Measurements from ENCODE around the gene SRPK2. TPM values are rescaled to one million over a fixed set of nuclear protein-coding genes. Genes with fewer than 3 reads are reported as not detected.

SRPK2 gene
- total and polyA plus RNA-seq, 2 of the 8 experiments (the other 6 are each of a cell fraction or from before 2014, with no cell fraction given): 10.0 to 47.1 TPM

- no peaks in the 10 kb centered on the region for H3K27me3 ChIP-seq (replicated peaks in 1 of 4; ENCODE audit: control insufficient read depth in 3 of 4, extremely low read depth in 1 of 4, insufficient read depth in 3 of 4, low read length in 3 of 4)
- no peak overlapping the region for H3K14ac ChIP-seq (ENCODE audit: insufficient read length)
- no peak overlapping the region for H2AK5ac ChIP-seq (ENCODE audit: low read depth, low read length)
- H4K5ac ChIP-seq (ENCODE audit: insufficient read length, low read depth, low read length): no peak overlapping the region
- no peak overlapping the region for H2BK12ac ChIP-seq (ENCODE audit: low read depth, low read length)
- no peak overlapping the region for H2BK20ac ChIP-seq (ENCODE audit: low read length)
- H2AFZ ChIP-seq (ENCODE audit: low read length): no peak overlapping the region
- H2BK5ac ChIP-seq (ENCODE audit: low read depth, low read length): no peak overlapping the region
- H3K4me3 ChIP-seq (ENCODE audit: extremely low read depth in 1 of 4, insufficient read depth in 2 of 4, low read depth in 3 of 4, low read length in 4 of 4): no peak overlapping the region
- H4K20me1 ChIP-seq (replicated peaks in 1 of 2; ENCODE audit: control insufficient read depth in 1 of 2, insufficient read depth in 2 of 2, low read length in 2 of 2): peaks cover 0 to 3% of the 10 kb centered on the region in 2 experiments
- WGBS, 2 experiments (ENCODE audit: extremely low coverage in 1 of 2, insufficient coverage in 1 of 2, insufficient read length in 1 of 2, insufficient replicate concordance in 2 of 2, low coverage in 1 of 2, low lambda C conversion rate in 2 of 2, missing lambda C conversion rate in 1 of 2): 75% methylated on average over 5 of the region's 5 CpGs; no CpG with 5 or more reads in 1 of the 2 experiments
- H3K4me1 ChIP-seq (replicated peaks in 1 of 4; ENCODE audit: control insufficient read depth in 3 of 4, insufficient read depth in 4 of 4, low read length in 3 of 4): peaks cover 0 to 7% (median under 1%) of the 10 kb centered on the region in 4 experiments; a peak in 1 of 7 replicates
- H3K23me2 ChIP-seq (ENCODE audit: low read depth, low read length): no peaks in the 10 kb centered on the region
- H3K18ac ChIP-seq (ENCODE audit: extremely low read depth, low read length): no peak overlapping the region
- no peak overlapping the region for H3K23ac ChIP-seq (ENCODE audit: insufficient read length)
- no peak overlapping the region for H3K4me2 ChIP-seq (ENCODE audit: insufficient read depth in 1 of 2, low read depth in 2 of 2, low read length in 2 of 2)
- peaks cover 0 to 48% of the 10 kb centered on the region in 2 experiments; a peak in 2 of 4 replicates for H3K79me2 ChIP-seq (ENCODE audit: control insufficient read depth in 1 of 2, insufficient read depth in 2 of 2, low read length in 2 of 2)
- no peak overlapping the region for H2BK15ac ChIP-seq (ENCODE audit: low read length)
- FAIRE-seq: no peak
- H3K4ac ChIP-seq (replicated peaks; ENCODE audit: insufficient read length, low read depth, low read length): no peak overlapping the region
- no peaks in the 10 kb centered on the region for H3K9me3 ChIP-seq (ENCODE audit: insufficient read depth in 2 of 2, low read depth in 1 of 2, low read length in 1 of 2)
- no peak overlapping the region for H4K8ac ChIP-seq (ENCODE audit: extremely low read depth, insufficient read depth, low read length)
- no peaks in the 10 kb centered on the region for H3K79me1 ChIP-seq (ENCODE audit: low read depth, low read length)
- no peak overlapping the region for H4K91ac ChIP-seq (replicated peaks; ENCODE audit: insufficient read length, low read length)
- no peak overlapping the region for H2BK120ac ChIP-seq (replicated peaks; ENCODE audit: low read depth, low read length)
- CTCF ChIA-PET (ENCODE audit: partially characterized antibody): interaction anchor here (0.6 to 1.0 kb wide), 2 partner anchors 97 to 409 kb away, joined by 3 to 4 read pairs; no protein-coding TSS in a partner anchor
- POLR2A ChIA-PET (ENCODE audit: partially characterized antibody): interaction anchor here (0.6 to 0.7 kb wide), 2 partner anchors 8 to 55 kb away, joined by 3 read pairs; no protein-coding TSS in a partner anchor
- DNase-seq (ENCODE audit: low read depth in 1 of 2, low spot score in 2 of 2): no peak
- no peak overlapping the region for H3K9ac ChIP-seq (replicated peaks in 1 of 4; ENCODE audit: extremely low read depth in 1 of 4, low read depth in 3 of 4, low read length in 3 of 4)
- no peak overlapping the region for H3K56ac ChIP-seq (replicated peaks; ENCODE audit: insufficient read length, low read depth, low read length)
- H3K36me3 ChIP-seq (ENCODE audit: control insufficient read depth in 2 of 4, insufficient read depth in 4 of 4, low read length in 3 of 4): no peaks in the 10 kb centered on the region; a peak in 1 of 8 replicates
- H3K27ac ChIP-seq (ENCODE audit: low read depth, low read length): no peak overlapping the region
- no peak for TF ChIP-seq TAF7 (optimal IDR thresholded peaks at IDR 0.05; ENCODE audit: borderline replicate concordance, low read depth, low read length)
- TF ChIP-seq SIX5 (IDR thresholded peaks at IDR 0.05; ENCODE audit: low read depth, low read length): no peak
- TF ChIP-seq, protein P1, sequence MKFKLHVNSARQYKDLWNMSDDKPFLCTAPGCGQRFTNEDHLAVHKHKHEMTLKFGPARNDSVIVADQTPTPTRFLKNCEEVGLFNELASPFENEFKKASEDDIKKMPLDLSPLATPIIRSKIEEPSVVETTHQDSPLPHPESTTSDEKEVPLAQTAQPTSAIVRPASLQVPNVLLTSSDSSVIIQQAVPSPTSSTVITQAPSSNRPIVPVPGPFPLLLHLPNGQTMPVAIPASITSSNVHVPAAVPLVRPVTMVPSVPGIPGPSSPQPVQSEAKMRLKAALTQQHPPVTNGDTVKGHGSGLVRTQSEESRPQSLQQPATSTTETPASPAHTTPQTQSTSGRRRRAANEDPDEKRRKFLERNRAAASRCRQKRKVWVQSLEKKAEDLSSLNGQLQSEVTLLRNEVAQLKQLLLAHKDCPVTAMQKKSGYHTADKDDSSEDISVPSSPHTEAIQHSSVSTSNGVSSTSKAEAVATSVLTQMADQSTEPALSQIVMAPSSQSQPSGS (IDR thresholded peaks at IDR 0.05; ENCODE audit: low read length): no peak
- TF ChIP-seq HDAC6 (IDR thresholded peaks at IDR 0.05; ENCODE audit: low read depth, low read length): no peak
- TF ChIP-seq CTCF (IDR thresholded peaks at IDR 0.05; ENCODE audit: control extremely low read depth in 1 of 3, insufficient read depth in 1 of 3, low read depth in 1 of 3, low read length in 3 of 3): no peak
- TF ChIP-seq SIRT6 (IDR thresholded peaks at IDR 0.05; ENCODE audit: low read length): no peak
- TF ChIP-seq GABPA (IDR thresholded peaks at IDR 0.05; ENCODE audit: borderline replicate concordance, insufficient read depth, low read length): no peak
- TF ChIP-seq KDM4A (IDR thresholded peaks at IDR 0.05; ENCODE audit: low read depth, low read length, severe bottlenecking): no peak
- TF ChIP-seq JUND (IDR thresholded peaks at IDR 0.05; ENCODE audit: low read length): no peak
- no peak for TF ChIP-seq TBP (IDR thresholded peaks at IDR 0.05; ENCODE audit: low read depth, low read length)
These were observed 110.2 kb downstream of the SRPK2 start for GRCh38 chr7:105278565-105278964.
